GM12892 (cell line): ENCODE measurements around the gene ANXA4.

ENCODE experiments used
- POLR2A ChIP-seq: IDR thresholded peaks from 2 replicates; pipeline ENCODE4 v1.6.1; 2011; ENCODE audit warnings: low read depth, low read length, control low read depth
- POLR2AphosphoS5 ChIP-seq: IDR thresholded peaks from 2 replicates; pipeline ENCODE4 v1.6.1; 2011; ENCODE audit warnings: low read depth, low read length, control low read depth
- TAF1 ChIP-seq: IDR thresholded peaks from 2 replicates; pipeline ENCODE4 v1.6.1; 2011; ENCODE audit warnings: low read depth, mild to moderate bottlenecking, control low read depth, low read length, borderline replicate concordance

DNA sequence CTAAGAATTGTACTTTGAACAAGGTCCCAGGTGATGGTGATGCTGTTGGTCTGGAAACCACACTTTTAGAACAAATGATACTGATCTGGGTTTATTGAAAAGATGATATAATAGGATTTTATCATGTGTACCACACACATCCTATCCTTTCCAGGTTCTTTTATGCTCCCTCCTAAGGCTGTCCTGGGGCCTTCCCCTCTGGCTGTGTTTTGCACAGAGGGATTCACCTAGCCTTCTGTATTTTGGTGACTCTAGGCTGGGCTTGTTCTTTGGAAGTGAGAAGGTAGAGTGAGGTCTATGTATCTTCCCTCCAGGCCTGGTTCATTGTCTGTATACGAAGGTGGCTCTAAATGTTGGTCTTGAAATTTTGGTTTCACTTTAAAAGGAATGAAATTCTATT lies 12.7 kb downstream of the ANXA4 start:
- no peak for TF ChIP-seq POLR2A
- TF ChIP-seq POLR2AphosphoS5: no peak
- TF ChIP-seq TAF1: no peak
